PC-9 (cell line): ENCODE results near the gene LNX2.

Experiments used
- EZH2 ChIP-seq: fragments of 200-600 bp; sonication (generic); IDR thresholded peaks from 2 replicates; pipeline ENCODE4 v1.8.0; 2017; ENCODE audit warnings: antibody characterized with exemption, low read depth
- TF ChIP-seq, protein P1 (sequence below): fragments of 200-600 bp; sonication (generic); conservative IDR thresholded peaks from 2 replicates; pipeline ENCODE4 v1.6.1; 2017; ENCODE audit warnings: mixed run types, antibody characterized with exemption, mild to moderate bottlenecking, moderate library complexity

DNA sequence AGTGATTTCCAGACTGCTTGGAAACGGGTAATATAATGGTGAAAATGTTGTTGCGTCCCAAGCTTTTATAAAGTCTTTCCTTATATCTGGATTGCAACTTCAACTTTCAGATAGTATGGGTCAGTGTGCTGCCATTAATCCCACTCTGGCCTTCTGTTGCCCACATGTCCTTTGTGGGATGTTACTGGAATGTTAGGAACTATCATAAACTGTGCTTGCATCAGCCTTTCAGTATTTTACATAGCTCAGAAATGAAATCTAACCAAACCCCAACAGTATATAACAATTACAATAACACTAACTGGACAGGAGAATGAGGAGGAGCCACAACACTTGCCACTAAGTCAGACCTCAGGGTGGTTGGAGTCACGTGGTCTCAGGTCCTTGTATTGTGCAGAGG lies 78.9 kb downstream of the LNX2 start:
- TF ChIP-seq, protein P1, sequence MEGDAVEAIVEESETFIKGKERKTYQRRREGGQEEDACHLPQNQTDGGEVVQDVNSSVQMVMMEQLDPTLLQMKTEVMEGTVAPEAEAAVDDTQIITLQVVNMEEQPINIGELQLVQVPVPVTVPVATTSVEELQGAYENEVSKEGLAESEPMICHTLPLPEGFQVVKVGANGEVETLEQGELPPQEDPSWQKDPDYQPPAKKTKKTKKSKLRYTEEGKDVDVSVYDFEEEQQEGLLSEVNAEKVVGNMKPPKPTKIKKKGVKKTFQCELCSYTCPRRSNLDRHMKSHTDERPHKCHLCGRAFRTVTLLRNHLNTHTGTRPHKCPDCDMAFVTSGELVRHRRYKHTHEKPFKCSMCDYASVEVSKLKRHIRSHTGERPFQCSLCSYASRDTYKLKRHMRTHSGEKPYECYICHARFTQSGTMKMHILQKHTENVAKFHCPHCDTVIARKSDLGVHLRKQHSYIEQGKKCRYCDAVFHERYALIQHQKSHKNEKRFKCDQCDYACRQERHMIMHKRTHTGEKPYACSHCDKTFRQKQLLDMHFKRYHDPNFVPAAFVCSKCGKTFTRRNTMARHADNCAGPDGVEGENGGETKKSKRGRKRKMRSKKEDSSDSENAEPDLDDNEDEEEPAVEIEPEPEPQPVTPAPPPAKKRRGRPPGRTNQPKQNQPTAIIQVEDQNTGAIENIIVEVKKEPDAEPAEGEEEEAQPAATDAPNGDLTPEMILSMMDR, result no peak
- no peak for TF ChIP-seq EZH2
